Hepatocyte (in vitro differentiated cells): ENCODE data around the gene MED15.

Experiments
- EZH2 ChIP-seq: fragments of 200-600 bp; sonication (generic); IDR thresholded peaks from 2 replicates; pipeline ENCODE4 v1.6.1; 2016; ENCODE audit warnings: antibody characterized with exemption, mild to moderate bottlenecking, borderline replicate concordance
- EZH2phosphoT487 ChIP-seq: fragments of 200-600 bp; sonication (generic); IDR thresholded peaks from one replicate; pipeline ENCODE4 v1.6.1; 2018; ENCODE audit warnings: antibody characterized with exemption, mild to moderate bottlenecking, low read depth, moderate library complexity; ENCODE audit not compliant: unreplicated experiment, severe bottlenecking
- TF ChIP-seq, protein P1 (sequence below): fragments of 200-600 bp; sonication (generic); IDR thresholded peaks from 2 replicates; pipeline ENCODE4 v1.5.1; 2016; ENCODE audit warnings: antibody characterized with exemption, mild to moderate bottlenecking; ENCODE audit not compliant: poor library complexity

DNA sequence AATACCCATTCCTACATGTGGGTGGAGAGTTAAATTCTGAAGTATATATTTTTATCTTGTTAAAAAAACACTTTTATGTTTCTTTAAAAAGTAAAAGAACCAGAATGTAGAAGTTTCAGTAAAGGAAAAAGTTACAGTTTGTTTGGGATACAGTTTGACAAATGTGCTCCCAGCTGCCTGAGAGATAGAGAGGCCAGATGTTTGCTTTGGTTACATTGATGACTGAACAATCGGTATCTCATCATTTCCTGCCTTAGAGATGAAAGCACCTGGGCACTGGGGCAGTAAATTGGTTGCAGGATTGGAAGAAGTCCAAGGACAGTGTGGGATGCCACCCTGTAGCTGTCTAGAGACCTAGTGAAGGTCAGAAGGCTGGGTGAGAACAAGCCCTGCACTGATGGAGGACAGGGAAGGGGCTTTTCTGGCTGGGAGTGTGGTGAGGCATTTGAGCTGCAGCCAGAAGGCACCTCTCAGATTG lies 16.6 kb downstream of the MED15 start:
- TF ChIP-seq, protein P1, sequence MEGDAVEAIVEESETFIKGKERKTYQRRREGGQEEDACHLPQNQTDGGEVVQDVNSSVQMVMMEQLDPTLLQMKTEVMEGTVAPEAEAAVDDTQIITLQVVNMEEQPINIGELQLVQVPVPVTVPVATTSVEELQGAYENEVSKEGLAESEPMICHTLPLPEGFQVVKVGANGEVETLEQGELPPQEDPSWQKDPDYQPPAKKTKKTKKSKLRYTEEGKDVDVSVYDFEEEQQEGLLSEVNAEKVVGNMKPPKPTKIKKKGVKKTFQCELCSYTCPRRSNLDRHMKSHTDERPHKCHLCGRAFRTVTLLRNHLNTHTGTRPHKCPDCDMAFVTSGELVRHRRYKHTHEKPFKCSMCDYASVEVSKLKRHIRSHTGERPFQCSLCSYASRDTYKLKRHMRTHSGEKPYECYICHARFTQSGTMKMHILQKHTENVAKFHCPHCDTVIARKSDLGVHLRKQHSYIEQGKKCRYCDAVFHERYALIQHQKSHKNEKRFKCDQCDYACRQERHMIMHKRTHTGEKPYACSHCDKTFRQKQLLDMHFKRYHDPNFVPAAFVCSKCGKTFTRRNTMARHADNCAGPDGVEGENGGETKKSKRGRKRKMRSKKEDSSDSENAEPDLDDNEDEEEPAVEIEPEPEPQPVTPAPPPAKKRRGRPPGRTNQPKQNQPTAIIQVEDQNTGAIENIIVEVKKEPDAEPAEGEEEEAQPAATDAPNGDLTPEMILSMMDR, result no peak
- no peak for TF ChIP-seq EZH2
- TF ChIP-seq EZH2phosphoT487, result no peak
